ENCODE measurements around the gene GORASP1. TPM values are rescaled to one million over a fixed set of nuclear protein-coding genes. Genes with fewer than 3 reads are reported as not detected.
A peak's percentile ranks its signal among the peaks of the same experiment; 100 is the strongest.

The GORASP1 gene
- total and polyA plus RNA-seq, 11 donors, result 19.9 to 52.5 (median 42.3) TPM

- Histone ChIP-seq H3K4me3 (no peak overlapping the region), H3K9me3 (no peaks in the 10 kb centered on the region), H3K27ac (peak overlapping the region in 1 of 12 donors; percentile 34), H3K4me1 (peaks cover 32 to 86% (median 50%) of the 10 kb centered on the region in 12 donors), H3K36me3 (peaks cover 9 to 49% (median 33%) of the 10 kb centered on the region in 9 donors), H3K27me3 (no peaks in the 10 kb centered on the region)
- intact Hi-C loops (cut with DNase I), result loop anchor here in 5 of 10 donors (5.0 to 10.0 kb wide), 3 partner anchors 38 to 46 kb away; no protein-coding TSS in a partner anchor
- TF ChIP-seq POLR2A (IDR thresholded peaks at IDR 0.05) (no peak), CTCF (IDR thresholded peaks at IDR 0.05) (no peak)
- DNase-seq (peak in 4 of 5 donors; percentile 65 to 83 (median 74)), ATAC-seq (peak; percentile 46 to 54 (median 48))
- WGBS, 4 donors, result 68 to 88% (median 72%) methylated on average over 6 to 7 of the region's 7 CpGs
These were observed 31.5 kb upstream of the GORASP1 start for GRCh38 chr3:39138804-39139415.

GRCh38 chr3:39137991-39138803 lies 30.8 kb upstream of the GORASP1 start:
- no peak overlapping the region for H3K27ac ChIP-seq
- H3K4me1 ChIP-seq, result peaks cover 32 to 85% (median 50%) of the 10 kb centered on the region in 12 donors
- DNase-seq (no peak), ATAC-seq (no peak)
- H3K4me3 ChIP-seq, result no peak overlapping the region
- TF ChIP-seq CTCF (IDR thresholded peaks at IDR 0.05) (no peak), POLR2A (IDR thresholded peaks at IDR 0.05) (no peak)
- 94 to 95% (median 95%) methylated on average over 10 of the region's 10 CpGs for WGBS, 4 donors
- intact Hi-C loops (cut with DNase I), result loop anchor here in 5 of 10 donors (5.0 to 10.0 kb wide), 3 partner anchors 39 to 47 kb away; no protein-coding TSS in a partner anchor
- peaks cover 6 to 42% (median 26%) of the 10 kb centered on the region in 9 donors for H3K36me3 ChIP-seq
- no peaks in the 10 kb centered on the region for H3K27me3 ChIP-seq
- H3K9me3 ChIP-seq, result no peaks in the 10 kb centered on the region

DNA sequence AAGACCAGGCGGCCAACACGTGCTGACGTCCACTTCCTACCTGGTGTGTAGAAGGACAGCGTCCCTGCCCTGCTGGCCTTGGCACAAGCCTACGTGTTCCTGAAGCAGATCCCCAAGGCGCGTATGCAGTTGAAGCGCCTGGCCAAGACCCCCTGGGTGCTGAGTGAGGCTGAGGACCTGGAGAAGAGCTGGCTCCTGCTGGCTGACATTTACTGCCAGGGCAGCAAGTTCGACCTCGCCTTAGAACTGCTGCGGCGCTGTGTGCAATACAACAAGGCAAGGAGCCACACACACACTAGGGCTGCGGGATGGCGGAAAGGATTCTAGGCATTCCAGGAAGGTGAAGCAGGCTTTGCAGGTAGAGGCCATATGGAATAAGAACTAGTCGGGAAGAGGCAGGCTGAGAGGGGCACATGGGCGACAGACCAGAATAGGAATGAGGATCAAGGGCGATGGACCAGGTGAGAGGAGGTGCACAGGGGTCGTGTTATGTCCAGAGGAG lies 30.1 kb upstream of the GORASP1 start:
- TF ChIP-seq POLR2A (IDR thresholded peaks at IDR 0.05) (no peak), CTCF (IDR thresholded peaks at IDR 0.05) (no peak)
- Histone ChIP-seq H3K4me3 (no peak overlapping the region), H3K27me3 (no peaks in the 10 kb centered on the region), H3K9me3 (no peaks in the 10 kb centered on the region), H3K36me3 (peaks cover 0 to 35% (median 19%) of the 10 kb centered on the region in 9 donors), H3K4me1 (peaks cover 31 to 78% (median 45%) of the 10 kb centered on the region in 12 donors), H3K27ac (no peak overlapping the region)
- DNase-seq (no peak), ATAC-seq (no peak)
- intact Hi-C loops (cut with DNase I), result loop anchor here in 5 of 10 donors (5.0 to 10.0 kb wide), 3 partner anchors 40 to 47 kb away; no protein-coding TSS in a partner anchor
- WGBS, 4 donors, result 93 to 97% (median 96%) methylated on average over 15 to 18 of the region's 18 CpGs
